ENCODE results near the gene PPIF.

Gene PPIF

DNA sequence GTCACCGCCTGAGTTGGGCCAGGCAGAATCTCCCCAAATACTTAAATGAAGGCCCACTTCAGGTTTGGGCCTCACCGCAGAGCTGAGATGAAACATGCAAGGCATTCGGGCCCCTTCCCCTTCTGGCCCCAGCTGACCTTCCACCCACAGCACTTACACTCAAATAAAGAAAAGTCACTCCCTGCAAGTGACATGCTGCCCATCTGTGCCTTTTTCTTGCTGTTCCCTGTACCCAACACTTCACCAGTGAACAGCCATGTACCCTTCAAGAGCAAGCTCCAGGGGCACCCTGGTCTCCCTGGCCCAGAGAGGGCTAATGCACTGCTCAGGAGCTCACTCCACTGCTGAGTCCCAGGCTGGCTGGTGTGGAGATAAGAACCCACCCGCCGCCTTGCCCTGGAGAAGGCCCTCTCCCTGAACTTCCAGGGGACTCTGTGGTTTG, 57.4 kb downstream of the PPIF start:
- no peak for DNase-seq
